Measurements from ENCODE around the gene IL20.
"Not testable (repeated sequence)": the region's sequence is repeated elsewhere in the genome, so short reads cannot be mapped to it uniquely, and the experiment has no call there.

Gene IL20

DNA sequence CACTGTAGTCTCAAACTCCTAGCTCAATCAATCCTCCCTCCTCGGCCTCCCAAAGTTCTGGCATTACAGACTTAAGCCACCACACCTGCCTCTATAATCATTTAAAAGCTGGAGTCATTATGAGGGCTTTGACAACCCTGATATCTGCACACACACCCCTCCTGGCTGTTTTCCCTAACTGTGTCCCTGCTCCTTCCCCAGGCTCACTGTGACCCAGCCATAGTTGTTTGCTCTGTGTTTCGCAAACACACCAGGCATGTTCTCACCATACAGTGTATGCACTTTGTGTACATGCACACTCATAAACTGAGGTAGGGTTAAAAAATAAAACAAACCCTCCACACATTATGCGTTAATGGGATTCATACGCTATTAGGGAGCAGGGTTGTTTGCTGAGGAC is 21.8 kb upstream of the IL20 start:
- DNase-seq, result no peak

GRCh38 chr1:206846487-206846886 is 18.9 kb upstream of the IL20 start:
- DNase-seq, result no peak

- DNase-seq, result no peak
Measured at GRCh38 chr1:206847337-206847834, 18.0 kb upstream of the IL20 start.

GRCh38 chr1:206847946-206848345 is 17.5 kb upstream of the IL20 start:
- DNase-seq, result no peak

DNA sequence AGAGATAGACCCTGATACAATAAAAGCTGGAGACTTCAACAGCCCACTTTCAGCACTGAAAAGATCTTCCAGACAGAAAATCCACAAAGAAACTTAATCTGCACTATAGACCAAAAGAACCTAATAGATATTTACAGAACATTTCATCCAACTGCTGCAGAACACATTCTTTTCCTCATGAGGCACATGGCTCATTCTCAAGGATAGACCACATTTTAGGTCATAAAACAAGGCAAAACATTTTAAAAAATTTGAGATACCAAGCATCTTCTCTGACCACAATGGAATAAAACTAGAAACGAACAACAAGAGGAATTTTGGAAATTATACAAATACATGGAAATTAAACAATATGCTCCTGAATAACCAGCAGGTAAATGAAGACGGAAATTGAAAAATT is 15.0 kb upstream of the IL20 start:
- DNase-seq, result no peak

DNA sequence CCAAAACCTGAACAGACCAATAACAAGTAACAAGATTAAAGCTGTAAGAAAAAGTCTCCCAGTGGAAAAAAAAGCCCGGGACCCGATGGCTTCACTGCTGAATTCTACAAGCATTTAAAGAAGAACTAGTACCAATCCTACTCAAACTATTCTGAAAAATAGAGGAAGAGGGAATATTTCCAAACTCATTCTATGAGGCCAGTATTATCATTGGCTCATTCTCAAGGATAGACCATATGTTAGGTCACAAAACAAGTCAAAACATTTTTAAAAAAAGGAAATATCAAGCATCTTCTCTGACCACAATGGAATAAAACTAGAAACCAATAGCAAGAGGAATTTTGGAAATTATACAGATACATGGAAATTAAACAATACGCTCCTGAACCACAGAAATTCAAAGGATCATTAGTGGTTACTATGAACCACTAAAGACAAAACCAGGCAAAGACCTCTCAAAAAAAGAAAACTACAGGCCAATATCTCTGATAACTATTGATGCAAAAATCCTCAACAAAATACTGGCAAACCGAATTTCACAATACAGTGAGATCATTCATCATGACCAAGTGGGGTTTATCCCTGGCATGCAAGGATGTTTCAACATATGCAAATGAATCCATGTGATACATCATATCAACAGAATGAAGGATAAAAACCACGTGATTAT is 13.9 kb upstream of the IL20 start:
- no peak for DNase-seq

DNA sequence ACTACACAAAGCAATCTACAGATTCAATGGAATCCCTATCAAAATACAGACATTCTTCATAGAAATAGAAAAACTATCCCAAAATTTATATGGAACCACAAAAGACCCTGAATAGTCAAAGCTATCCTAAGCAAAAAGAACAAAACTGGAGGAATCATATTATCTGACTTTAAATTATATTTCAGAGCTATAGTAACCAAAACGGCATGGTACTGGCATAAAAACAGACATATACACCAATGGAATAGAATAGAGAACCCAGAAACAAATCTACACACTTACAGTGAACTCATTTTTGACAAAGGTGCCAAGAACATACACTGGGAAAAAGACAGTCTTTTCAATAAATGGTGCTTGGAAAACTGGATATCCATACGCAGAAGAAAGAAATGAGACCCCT is 12.8 kb upstream of the IL20 start:
- DNase-seq, result not testable (repeated sequence)

DNA sequence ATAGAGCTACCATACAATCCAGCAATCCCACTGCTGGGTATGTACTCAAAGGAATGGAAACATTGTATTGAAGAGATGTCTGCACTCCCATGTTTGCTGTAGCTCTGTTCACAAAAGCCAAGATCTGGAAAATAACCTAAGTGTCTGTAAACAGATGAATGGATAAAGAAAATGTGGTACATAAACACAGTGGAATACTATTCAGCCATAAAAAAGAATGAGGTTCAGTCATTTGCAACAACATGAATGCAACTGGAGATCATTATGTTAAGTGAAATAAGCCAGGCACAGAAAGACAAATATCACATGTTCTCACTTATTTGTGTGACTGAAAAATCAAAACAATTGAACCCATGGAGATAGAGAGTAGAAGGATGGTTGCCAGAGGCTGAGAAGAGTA is 11.7 kb upstream of the IL20 start:
- not testable (repeated sequence) for DNase-seq

- no peak for DNase-seq
Measured at GRCh38 chr1:206854401-206855129, 10.9 kb upstream of the IL20 start.

DNA sequence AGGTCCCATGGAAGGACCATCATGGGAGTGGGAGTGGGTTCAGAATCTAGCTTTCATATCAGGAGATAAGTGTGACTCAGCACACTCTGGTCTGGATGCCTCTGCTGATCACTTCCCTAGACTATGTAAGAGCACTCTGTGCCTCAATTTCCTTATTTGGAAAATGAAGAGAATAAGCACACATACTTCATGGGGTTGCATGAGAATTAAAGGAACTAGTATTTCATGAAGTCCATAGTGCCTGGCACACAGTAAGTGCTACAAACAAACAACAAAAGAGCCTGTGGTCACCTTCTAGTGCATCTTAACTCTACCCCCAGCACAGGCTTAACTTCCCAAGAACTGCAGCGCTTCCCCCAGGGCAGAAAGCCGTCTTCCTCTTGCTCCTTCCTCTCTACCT is 9.6 kb upstream of the IL20 start:
- no peak for DNase-seq

GRCh38 chr1:206856674-206857464 is 8.6 kb upstream of the IL20 start:
- no peak for DNase-seq

- DNase-seq, result no peak
Measured at GRCh38 chr1:206859082-206859521, 6.3 kb upstream of the IL20 start.

DNA sequence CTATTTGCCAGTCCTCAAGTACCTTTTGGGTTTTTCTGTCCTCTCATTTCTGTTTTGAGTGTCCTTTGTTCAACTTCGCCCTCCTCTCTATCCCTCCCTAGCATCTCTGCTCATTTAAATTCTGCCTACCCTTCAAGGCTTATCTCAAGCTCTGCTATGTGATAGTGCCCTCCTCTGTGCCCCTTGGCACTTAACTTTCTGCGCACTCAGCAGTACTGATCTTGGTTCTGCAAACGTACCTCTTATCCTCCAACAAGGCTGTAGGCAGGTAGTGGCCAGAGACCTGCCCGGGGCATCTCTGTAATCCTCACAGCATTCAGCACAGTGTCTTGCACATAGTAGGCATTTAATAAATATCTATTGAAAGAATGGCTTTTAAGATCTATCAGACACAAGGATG is 5.3 kb upstream of the IL20 start:
- DNase-seq, result no peak

DNA sequence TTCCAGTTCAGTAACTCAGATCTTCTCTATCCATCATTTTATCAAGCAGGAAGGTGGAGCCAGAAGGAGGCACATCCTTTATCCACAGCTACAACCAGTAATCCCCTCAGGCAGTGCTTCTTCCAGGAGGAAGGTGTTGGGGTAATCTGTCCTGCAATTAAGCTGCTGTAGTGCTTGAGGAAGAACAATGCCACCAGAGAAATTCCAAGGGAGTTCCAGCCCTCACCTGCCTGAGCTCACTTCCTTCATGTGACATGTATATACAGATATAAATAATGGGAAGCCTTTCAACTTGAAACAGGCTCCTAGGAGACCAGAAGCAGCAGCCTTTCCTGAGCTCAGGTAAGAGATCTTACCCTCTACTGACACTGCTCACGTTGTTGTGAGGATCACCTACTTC is 2.2 kb upstream of the IL20 start:
- DNase-seq, result no peak

DNA sequence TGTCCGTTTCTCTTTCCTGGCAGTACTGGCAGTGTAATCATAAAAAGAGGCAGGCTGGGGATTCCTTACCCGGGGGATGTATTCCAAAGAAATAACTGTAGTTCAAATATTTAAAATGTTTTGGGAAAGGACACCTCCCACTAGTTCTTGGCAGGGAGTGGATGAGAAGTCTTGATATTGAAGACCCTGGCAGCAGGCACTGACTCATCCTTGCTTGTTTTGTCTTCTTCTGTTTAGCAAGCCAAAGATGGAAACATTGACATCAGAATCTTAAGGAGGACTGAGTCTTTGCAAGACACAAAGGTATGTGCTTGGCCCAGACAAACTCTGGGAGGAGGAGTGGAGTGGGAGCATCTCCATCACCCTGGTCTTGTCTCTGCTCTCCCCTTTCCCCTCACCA is 639 bp downstream of the IL20 start:
- no peak for DNase-seq

DNA sequence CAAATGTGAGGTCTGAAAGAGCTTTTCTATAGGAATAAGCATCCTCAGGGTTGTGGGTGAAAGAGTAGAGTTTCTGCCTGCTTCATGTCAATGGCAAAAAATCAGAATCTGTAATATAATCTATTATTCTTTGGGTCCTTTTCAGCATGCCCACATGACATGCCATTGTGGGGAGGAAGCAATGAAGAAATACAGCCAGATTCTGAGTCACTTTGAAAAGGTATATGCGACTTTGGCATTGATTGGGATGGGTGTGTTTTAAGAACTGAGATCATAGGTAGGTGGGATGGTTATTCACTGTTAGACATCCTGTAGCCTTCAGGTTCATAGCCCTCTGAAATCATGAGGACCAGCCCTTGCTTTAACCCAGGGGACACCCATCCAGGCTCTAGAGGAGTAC is 1.8 kb downstream of the IL20 start:
- no peak for DNase-seq

- no peak for DNase-seq
Measured at GRCh38 chr1:206867716-206868115, 2.3 kb downstream of the IL20 start.

DNA sequence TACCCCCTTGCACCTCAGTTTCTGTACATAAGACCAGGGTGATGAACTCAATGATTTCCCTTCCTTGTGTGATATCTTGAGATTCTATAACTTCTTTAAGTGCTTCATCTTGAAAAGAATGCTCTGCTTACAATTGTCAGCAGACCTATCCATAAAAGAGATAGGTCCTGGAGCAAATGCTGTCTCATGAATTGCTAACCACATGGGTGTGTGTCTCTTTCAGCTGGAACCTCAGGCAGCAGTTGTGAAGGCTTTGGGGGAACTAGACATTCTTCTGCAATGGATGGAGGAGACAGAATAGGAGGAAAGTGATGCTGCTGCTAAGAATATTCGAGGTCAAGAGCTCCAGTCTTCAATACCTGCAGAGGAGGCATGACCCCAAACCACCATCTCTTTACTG is 2.8 kb downstream of the IL20 start:
- no peak for DNase-seq

- DNase-seq, result no peak
Measured at GRCh38 chr1:206872139-206872538, 6.7 kb downstream of the IL20 start.

DNA sequence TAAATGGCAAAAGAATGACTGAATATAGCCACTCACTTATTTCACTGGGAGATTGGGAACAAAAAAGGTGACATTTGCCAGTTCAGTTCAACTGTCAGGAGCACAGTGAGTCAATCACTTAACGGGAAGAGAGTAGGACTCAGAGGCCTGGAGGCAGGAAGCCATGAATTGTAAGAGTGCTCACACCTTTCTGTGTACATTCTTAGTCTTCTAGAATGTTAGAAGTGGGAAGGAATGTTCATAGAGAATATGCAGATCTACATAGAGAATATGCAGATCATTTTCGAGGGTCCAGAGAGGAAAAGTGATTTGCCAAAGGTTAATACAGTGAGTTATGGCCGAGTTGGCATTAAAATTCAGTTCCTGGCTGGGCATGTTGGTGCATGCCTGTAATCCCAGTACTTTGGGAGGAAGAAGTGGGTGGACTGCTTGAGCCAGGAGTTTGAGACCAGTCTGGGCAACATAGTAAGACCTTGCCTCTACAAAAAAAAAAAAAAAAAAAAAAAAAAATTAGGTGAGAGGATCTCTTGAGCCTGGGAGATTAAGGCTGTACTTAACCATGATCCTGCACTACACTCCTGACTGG is 8.3 kb downstream of the IL20 start:
- DNase-seq, result no peak

GRCh38 chr1:206875752-206876377 is 10.4 kb downstream of the IL20 start:
- DNase-seq, result no peak

DNA sequence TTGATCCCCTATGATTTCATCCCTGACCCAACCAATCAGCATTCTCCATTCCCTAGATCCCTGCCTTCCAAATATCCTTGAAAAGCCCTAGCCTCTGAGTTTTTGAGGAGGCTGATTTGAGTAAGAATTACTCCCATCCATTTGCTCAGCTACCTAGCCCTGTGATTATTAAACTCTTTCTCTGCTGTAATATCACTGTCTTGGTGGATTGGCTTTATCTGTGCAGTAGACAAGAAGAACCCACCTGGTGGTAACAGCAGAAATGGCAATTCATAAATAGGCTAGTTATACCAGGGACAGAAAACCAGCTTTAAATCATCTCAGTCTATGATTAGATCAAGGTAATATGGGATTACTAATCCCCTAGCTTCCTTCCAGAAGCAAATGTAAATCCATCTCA is 13.0 kb downstream of the IL20 start:
- DNase-seq, result no peak

DNA sequence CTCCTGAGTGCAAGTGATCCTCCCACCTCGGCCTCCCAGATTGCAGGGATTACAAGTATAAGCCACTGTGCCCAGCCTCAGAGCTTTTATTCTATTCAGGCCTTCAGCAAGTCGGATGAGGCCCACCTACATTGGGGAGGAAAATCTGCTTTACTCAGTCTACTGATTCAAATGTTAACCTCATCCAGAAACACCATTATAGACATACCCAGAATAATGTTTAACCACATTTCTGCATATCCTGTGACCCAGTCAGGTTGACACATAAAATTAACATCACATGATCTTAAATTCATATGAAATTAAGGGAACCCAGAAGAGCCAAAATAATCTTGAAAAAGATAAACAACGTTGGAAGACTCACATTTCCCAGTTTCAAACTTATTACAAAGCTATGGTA is 14.9 kb downstream of the IL20 start:
- DNase-seq, result no peak
